Progenitor cell of endocrine pancreas (in vitro differentiated cells): ENCODE results near the gene WIPF2. TPM values are rescaled to one million over a fixed set of nuclear protein-coding genes. Genes with fewer than 3 reads are reported as not detected.

Experiments
- DNase-seq: peaks from one replicate; pipeline ENCODE4 v3.0.0; 2021; ENCODE audit warnings: low spot score; ENCODE audit not compliant: unreplicated experiment
- H3K27ac Mint-ChIP-seq: 2 replicates; pipeline ENCODE4 v1.8.0; 2021; ENCODE audit warnings: mild to moderate bottlenecking, moderate library complexity, mixed read lengths
- H3K27me3 Mint-ChIP-seq: 2 replicates; pipeline ENCODE4 v1.8.0; 2021; ENCODE audit warnings: mixed read lengths
- H3K36me3 Mint-ChIP-seq: 2 replicates; pipeline ENCODE4 v1.8.0; 2022; ENCODE audit warnings: mixed read lengths; ENCODE audit not compliant: insufficient read depth
- H3K4me1 Mint-ChIP-seq: 2 replicates; pipeline ENCODE4 v1.8.0; 2021; ENCODE audit warnings: low read depth, mixed read lengths
- H3K4me3 Mint-ChIP-seq: 2 replicates; pipeline ENCODE4 v1.8.0; 2021; ENCODE audit warnings: low read depth, mild to moderate bottlenecking, moderate library complexity, mixed read lengths
- H3K9me3 Mint-ChIP-seq: 2 replicates; pipeline ENCODE4 v1.8.0; 2021; ENCODE audit warnings: low read depth, mixed read lengths
- CTCF ChIP-seq: fragments of 200-600 bp; sonication (generic); IDR thresholded peaks from one replicate; pipeline ENCODE4 v1.5.0; 2021; ENCODE audit warnings: antibody characterized with exemption, mild to moderate bottlenecking; ENCODE audit not compliant: unreplicated experiment
- total RNA-seq: library from RNA; stranded (reverse); gene quantifications from 2 replicates; pipeline ENCODE4 v1.2.1, GENCODE V29; 2021

The WIPF2 gene
- total RNA-seq, 1 donor from 2014 or later, result 38.2 TPM

GRCh38 chr17:40315206-40315605 lies 96.1 kb downstream of the WIPF2 start:
- H3K4me1 Mint-ChIP-seq, result peaks cover 68% of the 10 kb centered on the region
- no peaks in the 10 kb centered on the region for H3K36me3 Mint-ChIP-seq
- no peak overlapping the region for H3K4me3 Mint-ChIP-seq
- H3K27ac Mint-ChIP-seq, result no peak overlapping the region
- H3K9me3 Mint-ChIP-seq, result no peaks in the 10 kb centered on the region
- no peak for DNase-seq
- no peak for TF ChIP-seq CTCF
- no peaks in the 10 kb centered on the region for H3K27me3 Mint-ChIP-seq

GRCh38 chr17:40315678-40316570 lies 96.8 kb downstream of the WIPF2 start:
- no peaks in the 10 kb centered on the region for H3K36me3 Mint-ChIP-seq
- no peaks in the 10 kb centered on the region for H3K27me3 Mint-ChIP-seq
- peak overlapping the region; percentile 85 for H3K27ac Mint-ChIP-seq
- no peaks in the 10 kb centered on the region for H3K9me3 Mint-ChIP-seq
- no peak for DNase-seq
- TF ChIP-seq CTCF, result no peak
- peaks cover 64% of the 10 kb centered on the region for H3K4me1 Mint-ChIP-seq
- peak overlapping the region; percentile 50 for H3K4me3 Mint-ChIP-seq

- H3K9me3 Mint-ChIP-seq, result no peaks in the 10 kb centered on the region
- TF ChIP-seq CTCF, result peak; percentile 13
- peak overlapping the region; percentile 86 for H3K4me3 Mint-ChIP-seq
- DNase-seq, result no peak
- H3K36me3 Mint-ChIP-seq, result no peaks in the 10 kb centered on the region
- H3K27me3 Mint-ChIP-seq, result no peaks in the 10 kb centered on the region
- peak overlapping the region; percentile 87 for H3K27ac Mint-ChIP-seq
- peaks cover 62% of the 10 kb centered on the region for H3K4me1 Mint-ChIP-seq
Measured at GRCh38 chr17:40316571-40317344, 97.7 kb downstream of the WIPF2 start.

- peaks cover 63% of the 10 kb centered on the region for H3K4me1 Mint-ChIP-seq
- H3K27me3 Mint-ChIP-seq, result no peaks in the 10 kb centered on the region
- DNase-seq, result no peak
- peak overlapping the region; percentile 86 for H3K4me3 Mint-ChIP-seq
- H3K9me3 Mint-ChIP-seq, result no peaks in the 10 kb centered on the region
- peak overlapping the region; percentile 87 for H3K27ac Mint-ChIP-seq
- peak; percentile 55 for TF ChIP-seq CTCF
- no peaks in the 10 kb centered on the region for H3K36me3 Mint-ChIP-seq
Measured at GRCh38 chr17:40317345-40317873, 98.3 kb downstream of the WIPF2 start.
